IPS DF 6.9 (cell line): ENCODE results near the gene ERMAP.

ENCODE experiments used
- DNase-seq: peaks from one replicate; pipeline ENCODE4 v3.0.0-alpha.2; 2013; ENCODE audit warnings: low read depth, low spot score
- H3K27ac ChIP-seq: one replicate; pipeline ENCODE4 v1.5.1; 2013; ENCODE audit warnings: low read length, control low read depth
- H3K27me3 ChIP-seq: 2 replicates; pipeline ENCODE4 v1.6.1; 2013; ENCODE audit warnings: mild to moderate bottlenecking, low read length; ENCODE audit not compliant: control insufficient read depth, insufficient read depth
- H3K36me3 ChIP-seq: 2 replicates; pipeline ENCODE4 v1.6.1; 2013; ENCODE audit warnings: low read length; ENCODE audit not compliant: control insufficient read depth, insufficient read depth
- H3K4me1 ChIP-seq: 2 replicates; pipeline ENCODE4 v1.6.1; 2013; ENCODE audit warnings: low read length; ENCODE audit not compliant: control insufficient read depth, insufficient read depth
- H3K4me3 ChIP-seq: 2 replicates; pipeline ENCODE4 v1.5.1; 2013; ENCODE audit warnings: mild to moderate bottlenecking, low read length
- H3K9me3 ChIP-seq: 2 replicates; pipeline ENCODE4 v1.6.1; 2013; ENCODE audit warnings: low read length, inconsistent platforms; ENCODE audit not compliant: control insufficient read depth, insufficient read depth
- WGBS: extraction: QIAGEN DNeasy Blood & Tissue Kit; methylation state at CpG from one replicate; pipeline ENCODE4 v1.1.7; 2013; ENCODE audit warnings: mixed read lengths, missing lambda C conversion rate; ENCODE audit not compliant: insufficient read length, insufficient coverage; 5-methylcytosine and 5-hydroxymethylcytosine counted together

The ERMAP gene

GRCh38 chr1:42841440-42842147, 24.7 kb downstream of the ERMAP start:
- no peak overlapping the region for H3K27ac ChIP-seq
- no peak overlapping the region for H3K4me3 ChIP-seq
- WGBS, result no CpG with 5 or more reads among the region's 2 CpGs
- no peaks in the 10 kb centered on the region for H3K4me1 ChIP-seq
- no peak for DNase-seq
- no peaks in the 10 kb centered on the region for H3K36me3 ChIP-seq
- H3K27me3 ChIP-seq, result no peaks in the 10 kb centered on the region
- no peaks in the 10 kb centered on the region for H3K9me3 ChIP-seq

GRCh38 chr1:42844592-42845140, 27.7 kb downstream of the ERMAP start:
- no peak overlapping the region for H3K27ac ChIP-seq
- no CpG with 5 or more reads among the region's 4 CpGs for WGBS

GRCh38 chr1:42845193-42845592, 28.3 kb downstream of the ERMAP start:
- DNase-seq, result no peak
- H3K27ac ChIP-seq, result no peak overlapping the region
- H3K27me3 ChIP-seq, result no peaks in the 10 kb centered on the region
- H3K36me3 ChIP-seq, result no peaks in the 10 kb centered on the region
- no peak overlapping the region for H3K4me3 ChIP-seq
- WGBS, result no CpG with 5 or more reads among the region's 1 CpG
- no peaks in the 10 kb centered on the region for H3K9me3 ChIP-seq
- peaks cover 2% of the 10 kb centered on the region; the same call in 1 of the 2 replicates for H3K4me1 ChIP-seq

More at GRCh38 chr1:42844592-42845140, 27.7 kb downstream of the ERMAP start:
- no peak for DNase-seq
- Histone ChIP-seq H3K27me3 (no peaks in the 10 kb centered on the region), H3K4me3 (no peak overlapping the region), H3K9me3 (no peaks in the 10 kb centered on the region), H3K36me3 (no peaks in the 10 kb centered on the region), H3K4me1 (peaks cover 2% of the 10 kb centered on the region; the same call in 1 of the 2 replicates)

- DNase-seq, result no peak
- no CpG with 5 or more reads among the region's 10 CpGs for whole genome bisulfite sequencing
- no peaks in the 10 kb centered on the region for H3K9me3 ChIP-seq
- H3K4me1 ChIP-seq, result peaks cover 2% of the 10 kb centered on the region; the same call in 1 of the 2 replicates
- peak overlapping the region; percentile 44; the same call in 1 of the 2 replicates for H3K4me3 ChIP-seq
- no peaks in the 10 kb centered on the region for H3K27me3 ChIP-seq
- peaks cover 1% of the 10 kb centered on the region; the same call in 1 of the 2 replicates for H3K36me3 ChIP-seq
- no peak overlapping the region for H3K27ac ChIP-seq
Measured at GRCh38 chr1:42845866-42846256, 28.9 kb downstream of the ERMAP start.

GRCh38 chr1:42846257-42847110, 29.6 kb downstream of the ERMAP start, which contains the start of gene ZNF691:
Gene ZNF691 (plus strand): TSS chr1:42846613. CDS start chr1:42849659, 3,046 bp downstream.
- Histone ChIP-seq H3K4me1 (peaks cover 2% of the 10 kb centered on the region; the same call in 1 of the 2 replicates), H3K4me3 (peak within 1 kb of the TSS; percentile 84), H3K36me3 (peaks cover 7% of the 10 kb centered on the region), H3K27me3 (no peaks in the 10 kb centered on the region), H3K27ac (no peak within 1 kb of the TSS), H3K9me3 (no peaks in the 10 kb centered on the region)
- DNase-seq, result peak; percentile 94
- WGBS, result no CpG with 5 or more reads among the region's 50 CpGs

- no peaks in the 10 kb centered on the region for H3K27me3 ChIP-seq
- no peak for DNase-seq
- no peak overlapping the region for H3K27ac ChIP-seq
- no peaks in the 10 kb centered on the region for H3K9me3 ChIP-seq
- peak overlapping the region; percentile 84 for H3K4me3 ChIP-seq
- H3K36me3 ChIP-seq, result peaks cover 9% of the 10 kb centered on the region
- WGBS, result no CpG with 5 or more reads among the region's 6 CpGs
- peaks cover 2% of the 10 kb centered on the region; the same call in 1 of the 2 replicates for H3K4me1 ChIP-seq
Measured at GRCh38 chr1:42847111-42847595, 30.2 kb downstream of the ERMAP start.

GRCh38 chr1:42847721-42848460, 31.0 kb downstream of the ERMAP start:
- DNase-seq, result no peak
- peaks cover 9% of the 10 kb centered on the region for H3K36me3 ChIP-seq
- H3K27me3 ChIP-seq, result no peaks in the 10 kb centered on the region
- no peaks in the 10 kb centered on the region for H3K9me3 ChIP-seq
- WGBS, result no CpG with 5 or more reads among the region's 6 CpGs
- H3K4me3 ChIP-seq, result no peak overlapping the region
- H3K4me1 ChIP-seq, result peaks cover 2% of the 10 kb centered on the region; the same call in 1 of the 2 replicates
- no peak overlapping the region for H3K27ac ChIP-seq

- no peaks in the 10 kb centered on the region for H3K9me3 ChIP-seq
- no peaks in the 10 kb centered on the region for H3K27me3 ChIP-seq
- no peak overlapping the region for H3K4me3 ChIP-seq
- peaks cover 9% of the 10 kb centered on the region for H3K36me3 ChIP-seq
- no CpG with 5 or more reads among the region's 2 CpGs for WGBS
- peaks cover 2% of the 10 kb centered on the region; the same call in 1 of the 2 replicates for H3K4me1 ChIP-seq
- DNase-seq, result no peak
- no peak overlapping the region for H3K27ac ChIP-seq
Measured at GRCh38 chr1:42848823-42849537, 32.1 kb downstream of the ERMAP start.

- no peaks in the 10 kb centered on the region for H3K9me3 ChIP-seq
- H3K27ac ChIP-seq, result no peak overlapping the region
- DNase-seq, result no peak
- no peak overlapping the region for H3K4me3 ChIP-seq
- H3K4me1 ChIP-seq, result peaks cover 2% of the 10 kb centered on the region; the same call in 1 of the 2 replicates
- no peaks in the 10 kb centered on the region for H3K27me3 ChIP-seq
- WGBS, result 100% methylated on average over 1 of the region's 5 CpGs
- H3K36me3 ChIP-seq, result peaks cover 9% of the 10 kb centered on the region
Measured at GRCh38 chr1:42849944-42850343, 33.0 kb downstream of the ERMAP start.
